ENCODE results near the gene PSMB2. TPM values are rescaled to one million over a fixed set of nuclear protein-coding genes. Genes with fewer than 3 reads are reported as not detected.

PSMB2 gene
- total and polyA plus RNA-seq, 7 experiments from 2014 or later = 20.4 to 93.5 (median 26.2) TPM

GRCh38 chr1:35675773-35676172 lies 34.4 kb upstream of the PSMB2 start:
- intact Hi-C loops (cut with micrococcal nuclease) = no loop called here
- H3K9me3 Mint-ChIP-seq = peaks cover 0 to 2% (median 0%) of the 10 kb centered on the region in 11 donors
- CTCF ChIA-PET = interaction anchor here (1.3 kb wide), 1 partner anchor 9 kb away, joined by 3 read pairs; no protein-coding TSS in a partner anchor
- Histone ChIP-seq H3K27me3 (ENCODE audit: control insufficient read depth in 2 of 2, insufficient read depth in 2 of 2, low read length in 2 of 2) (no peaks in the 10 kb centered on the region), H3K4me1 (ENCODE audit: control insufficient read depth in 2 of 2, insufficient read depth in 2 of 2, low read length in 2 of 2) (no peaks in the 10 kb centered on the region), H3K9me3 (ENCODE audit: control insufficient read depth in 2 of 3, low read length in 3 of 3) (no peaks in the 10 kb centered on the region), H3K27ac (ENCODE audit: low read depth, low read length) (no peak overlapping the region), H3K4me3 (ENCODE audit: low read length) (no peak overlapping the region), H3K36me3 (ENCODE audit: control insufficient read depth in 2 of 3, insufficient read depth in 3 of 3, low read length in 3 of 3) (no peaks in the 10 kb centered on the region)
- H3K4me3 Mint-ChIP-seq = no peak overlapping the region
- ATAC-seq = no peak
- POLR2A ChIA-PET = no interaction called here
- peaks cover 0 to 16% (median 10%) of the 10 kb centered on the region in 5 donors for H3K27me3 Mint-ChIP-seq
- no peaks in the 10 kb centered on the region for H3K36me3 Mint-ChIP-seq
- no peak for DNase-seq
- H3K4me1 Mint-ChIP-seq = peaks cover 0 to 5% (median 0%) of the 10 kb centered on the region in 7 donors
- no peak overlapping the region for H3K27ac Mint-ChIP-seq

DNA sequence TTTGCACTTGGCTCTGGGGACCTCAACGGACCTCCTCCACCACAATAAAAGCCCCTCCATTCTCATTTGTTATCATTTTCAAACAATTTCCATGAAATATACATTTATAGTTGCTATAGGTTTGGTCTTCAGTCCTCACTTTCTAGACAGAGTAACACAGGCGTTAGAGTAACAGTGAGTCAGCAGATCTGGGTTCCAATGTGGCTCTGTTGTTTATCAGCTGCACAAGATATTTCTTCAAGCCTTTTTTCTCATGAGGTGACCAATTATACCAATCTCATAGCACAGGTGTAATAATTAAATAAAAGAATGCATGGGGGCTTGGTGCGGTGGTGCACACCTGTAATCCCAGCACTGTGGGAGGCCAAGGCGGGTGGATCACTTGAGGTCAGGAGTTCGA lies 32.8 kb upstream of the PSMB2 start:
- POLR2A ChIA-PET = no interaction called here
- no peak overlapping the region for H3K4me3 Mint-ChIP-seq
- no peaks in the 10 kb centered on the region for H3K4me1 ChIP-seq (ENCODE audit: control insufficient read depth in 2 of 2, insufficient read depth in 2 of 2, low read length in 2 of 2)
- no peak overlapping the region for H3K27ac Mint-ChIP-seq
- H3K27me3 ChIP-seq (ENCODE audit: control insufficient read depth in 2 of 2, insufficient read depth in 2 of 2, low read length in 2 of 2) = no peaks in the 10 kb centered on the region
- intact Hi-C loops (cut with micrococcal nuclease) = no loop called here
- no peaks in the 10 kb centered on the region for H3K9me3 ChIP-seq (ENCODE audit: control insufficient read depth in 2 of 3, low read length in 3 of 3)
- peaks cover 0 to 21% (median 9%) of the 10 kb centered on the region in 5 donors for H3K27me3 Mint-ChIP-seq
- DNase-seq (no peak), ATAC-seq (no peak)
- H3K9me3 Mint-ChIP-seq = peaks cover 0 to 2% (median 0%) of the 10 kb centered on the region in 11 donors
- CTCF ChIA-PET = no interaction called here
- no peaks in the 10 kb centered on the region for H3K36me3 ChIP-seq (ENCODE audit: control insufficient read depth in 2 of 3, insufficient read depth in 3 of 3, low read length in 3 of 3)
- no peak overlapping the region for H3K4me3 ChIP-seq (ENCODE audit: low read length)
- H3K36me3 Mint-ChIP-seq = no peaks in the 10 kb centered on the region
- no peak overlapping the region for H3K27ac ChIP-seq (ENCODE audit: low read depth, low read length)
- H3K4me1 Mint-ChIP-seq = peaks cover 0 to 5% (median 0%) of the 10 kb centered on the region in 7 donors

DNA sequence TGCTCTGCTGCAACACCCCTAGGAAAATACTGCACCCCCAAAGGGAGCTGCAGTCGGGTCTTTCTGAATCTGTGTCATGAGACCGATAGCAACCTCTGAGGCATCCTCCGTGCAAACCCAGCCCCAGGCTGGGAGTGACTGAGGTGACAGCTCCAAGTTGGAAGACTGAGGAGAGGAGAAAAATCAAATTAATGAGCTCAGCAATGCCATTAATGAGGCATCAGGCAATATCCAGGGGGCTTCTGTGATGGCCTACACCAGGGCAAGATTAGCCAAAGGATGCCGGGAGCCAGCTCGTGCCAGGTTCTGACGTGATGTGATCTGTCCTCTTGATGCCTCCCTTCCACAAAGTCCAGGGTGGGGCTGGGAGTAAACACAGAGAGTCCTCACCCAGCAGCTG lies 30.8 kb upstream of the PSMB2 start:
- CTCF ChIA-PET = no interaction called here

DNA sequence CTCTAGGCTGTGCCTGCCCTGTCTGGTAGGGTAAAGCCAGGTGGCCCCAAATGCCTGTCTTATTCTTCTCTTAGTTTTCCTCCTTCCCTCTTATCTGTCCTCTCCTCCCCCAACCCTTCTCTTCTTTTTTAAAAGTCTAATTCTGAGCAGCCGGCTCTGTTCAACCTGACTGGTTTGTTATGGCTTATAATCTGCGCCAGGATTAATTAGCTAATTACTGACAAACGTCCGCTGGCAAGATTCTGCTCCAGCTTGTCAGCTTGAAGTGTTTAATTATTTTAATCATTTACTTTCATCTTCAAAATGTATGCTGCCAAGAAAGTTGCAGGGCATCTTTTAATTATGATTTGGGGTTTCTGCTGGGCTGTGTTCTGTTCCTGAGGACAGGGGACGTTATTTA lies 27.2 kb upstream of the PSMB2 start:
- Histone ChIP-seq H3K9me3 (ENCODE audit: control insufficient read depth in 2 of 3, low read length in 3 of 3) (no peaks in the 10 kb centered on the region), H3K36me3 (ENCODE audit: control insufficient read depth in 2 of 3, insufficient read depth in 3 of 3, low read length in 3 of 3) (no peaks in the 10 kb centered on the region), H3K4me1 (ENCODE audit: control insufficient read depth in 2 of 2, insufficient read depth in 2 of 2, low read length in 2 of 2) (no peaks in the 10 kb centered on the region), H3K27me3 (ENCODE audit: control insufficient read depth in 2 of 2, insufficient read depth in 2 of 2, low read length in 2 of 2) (no peaks in the 10 kb centered on the region), H3K4me3 (ENCODE audit: low read length) (no peak overlapping the region), H3K27ac (ENCODE audit: low read depth, low read length) (no peak overlapping the region)
- peaks cover 5 to 26% (median 21%) of the 10 kb centered on the region in 5 donors for H3K27me3 Mint-ChIP-seq
- CTCF ChIA-PET = no interaction called here
- no peak overlapping the region for H3K27ac Mint-ChIP-seq
- peaks cover 0 to 5% (median 0%) of the 10 kb centered on the region in 7 donors for H3K4me1 Mint-ChIP-seq
- H3K9me3 Mint-ChIP-seq = no peaks in the 10 kb centered on the region
- no peak overlapping the region for H3K4me3 Mint-ChIP-seq
- no peak for DNase-seq
- intact Hi-C loops (cut with micrococcal nuclease) = no loop called here
- H3K36me3 Mint-ChIP-seq = no peaks in the 10 kb centered on the region
- ATAC-seq = no peak
- POLR2A ChIA-PET = no interaction called here

More for the DNA sequence above, 30.8 kb upstream of the PSMB2 start:
- H3K27ac Mint-ChIP-seq = no peak overlapping the region
- H3K4me3 Mint-ChIP-seq = no peak overlapping the region
- no peaks in the 10 kb centered on the region for H3K4me1 ChIP-seq (ENCODE audit: control insufficient read depth in 2 of 2, insufficient read depth in 2 of 2, low read length in 2 of 2)
- intact Hi-C loops (cut with micrococcal nuclease) = no loop called here
- no peaks in the 10 kb centered on the region for H3K9me3 ChIP-seq (ENCODE audit: control insufficient read depth in 2 of 3, low read length in 3 of 3)
- ATAC-seq (no peak), DNase-seq (no peak)
- no peaks in the 10 kb centered on the region for H3K36me3 ChIP-seq (ENCODE audit: control insufficient read depth in 2 of 3, insufficient read depth in 3 of 3, low read length in 3 of 3)
- H3K27me3 Mint-ChIP-seq = peaks cover 4 to 24% (median 21%) of the 10 kb centered on the region in 5 donors
- H3K4me1 Mint-ChIP-seq = peaks cover 0 to 5% (median 0%) of the 10 kb centered on the region in 7 donors
- H3K9me3 Mint-ChIP-seq = peaks cover 0 to 2% (median 0%) of the 10 kb centered on the region in 11 donors
- no peaks in the 10 kb centered on the region for H3K27me3 ChIP-seq (ENCODE audit: control insufficient read depth in 2 of 2, insufficient read depth in 2 of 2, low read length in 2 of 2)
- POLR2A ChIA-PET = no interaction called here
- H3K27ac ChIP-seq (ENCODE audit: low read depth, low read length) = no peak overlapping the region
- H3K36me3 Mint-ChIP-seq = no peaks in the 10 kb centered on the region
- H3K4me3 ChIP-seq (ENCODE audit: low read length) = no peak overlapping the region

DNA sequence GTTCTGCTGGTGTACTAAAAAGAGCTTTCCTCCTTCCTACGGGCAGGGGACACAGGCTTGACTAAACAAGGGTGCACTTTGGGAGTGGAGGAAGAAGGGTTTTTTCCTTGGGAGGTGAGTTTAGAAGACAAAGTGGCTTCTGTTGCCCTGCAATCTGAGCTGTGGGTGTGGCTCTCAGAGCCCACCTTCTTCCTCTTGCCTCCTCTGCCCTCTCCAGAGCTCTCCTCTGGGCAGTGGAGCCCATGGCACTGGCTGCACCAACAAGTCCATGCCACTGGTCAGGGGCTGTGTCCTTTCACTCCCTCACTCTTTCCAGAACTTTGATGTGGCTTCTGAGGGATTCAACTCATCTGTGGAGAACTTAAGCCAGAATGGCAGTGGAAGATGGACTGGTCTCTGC lies 25.6 kb upstream of the PSMB2 start:
- POLR2A ChIA-PET = no interaction called here

GRCh38 chr1:35666216-35666615 lies 24.9 kb upstream of the PSMB2 start:
- intact Hi-C loops (cut with micrococcal nuclease) = no loop called here
- Histone ChIP-seq H3K27ac (ENCODE audit: low read depth, low read length) (no peak overlapping the region), H3K4me1 (ENCODE audit: control insufficient read depth in 2 of 2, insufficient read depth in 2 of 2, low read length in 2 of 2) (no peaks in the 10 kb centered on the region), H3K4me3 (ENCODE audit: low read length) (no peak overlapping the region), H3K9me3 (ENCODE audit: control insufficient read depth in 2 of 3, low read length in 3 of 3) (no peaks in the 10 kb centered on the region), H3K27me3 (ENCODE audit: control insufficient read depth in 2 of 2, insufficient read depth in 2 of 2, low read length in 2 of 2) (no peaks in the 10 kb centered on the region), H3K36me3 (ENCODE audit: control insufficient read depth in 2 of 3, insufficient read depth in 3 of 3, low read length in 3 of 3) (no peaks in the 10 kb centered on the region)
- Mint-ChIP-seq H3K36me3 (no peaks in the 10 kb centered on the region), H3K4me1 (peaks cover 0 to 4% (median 0%) of the 10 kb centered on the region in 7 donors), H3K27me3 (peaks cover 7 to 26% (median 10%) of the 10 kb centered on the region in 5 donors), H3K9me3 (no peaks in the 10 kb centered on the region), H3K4me3 (no peak overlapping the region), H3K27ac (no peak overlapping the region)
- ATAC-seq (no peak), DNase-seq (no peak)
- POLR2A ChIA-PET = no interaction called here
- CTCF ChIA-PET = interaction anchor here (1.1 kb wide), 1 partner anchor 9 kb away, joined by 3 read pairs; no protein-coding TSS in a partner anchor

More for the DNA sequence above, 25.6 kb upstream of the PSMB2 start:
- H3K36me3 Mint-ChIP-seq = no peaks in the 10 kb centered on the region
- DNase-seq = no peak
- Histone ChIP-seq H3K4me1 (ENCODE audit: control insufficient read depth in 2 of 2, insufficient read depth in 2 of 2, low read length in 2 of 2) (no peaks in the 10 kb centered on the region), H3K27ac (ENCODE audit: low read depth, low read length) (no peak overlapping the region), H3K36me3 (ENCODE audit: control insufficient read depth in 2 of 3, insufficient read depth in 3 of 3, low read length in 3 of 3) (no peaks in the 10 kb centered on the region), H3K27me3 (ENCODE audit: control insufficient read depth in 2 of 2, insufficient read depth in 2 of 2, low read length in 2 of 2) (no peaks in the 10 kb centered on the region), H3K4me3 (ENCODE audit: low read length) (no peak overlapping the region), H3K9me3 (ENCODE audit: control insufficient read depth in 2 of 3, low read length in 3 of 3) (no peaks in the 10 kb centered on the region)
- CTCF ChIA-PET = interaction anchor here (1.1 kb wide), 1 partner anchor 8 kb away, joined by 3 read pairs; no protein-coding TSS in a partner anchor
- no peak overlapping the region for H3K4me3 Mint-ChIP-seq
- peaks cover 8 to 23% (median 11%) of the 10 kb centered on the region in 5 donors for H3K27me3 Mint-ChIP-seq
- H3K27ac Mint-ChIP-seq = no peak overlapping the region
- intact Hi-C loops (cut with micrococcal nuclease) = no loop called here
- no peaks in the 10 kb centered on the region for H3K9me3 Mint-ChIP-seq
- H3K4me1 Mint-ChIP-seq = peaks cover 0 to 5% (median 0%) of the 10 kb centered on the region in 7 donors
- ATAC-seq = no peak

GRCh38 chr1:35663434-35663833 lies 22.1 kb upstream of the PSMB2 start:
- H3K27ac Mint-ChIP-seq = no peak overlapping the region
- Histone ChIP-seq H3K4me3 (ENCODE audit: low read length) (no peak overlapping the region), H3K27ac (ENCODE audit: low read depth, low read length) (no peak overlapping the region), H3K27me3 (ENCODE audit: control insufficient read depth in 2 of 2, insufficient read depth in 2 of 2, low read length in 2 of 2) (no peaks in the 10 kb centered on the region), H3K4me1 (ENCODE audit: control insufficient read depth in 2 of 2, insufficient read depth in 2 of 2, low read length in 2 of 2) (no peaks in the 10 kb centered on the region), H3K36me3 (ENCODE audit: control insufficient read depth in 2 of 3, insufficient read depth in 3 of 3, low read length in 3 of 3) (no peaks in the 10 kb centered on the region), H3K9me3 (ENCODE audit: control insufficient read depth in 2 of 3, low read length in 3 of 3) (no peaks in the 10 kb centered on the region)
- ChIA-PET CTCF (no interaction called here), POLR2A (no interaction called here)
- no peak overlapping the region for H3K4me3 Mint-ChIP-seq
- intact Hi-C loops (cut with micrococcal nuclease) = no loop called here
- peaks cover 0 to 24% (median 12%) of the 10 kb centered on the region in 5 donors for H3K27me3 Mint-ChIP-seq
- no peaks in the 10 kb centered on the region for H3K36me3 Mint-ChIP-seq
- peaks cover 0 to 3% (median 0%) of the 10 kb centered on the region in 11 donors for H3K9me3 Mint-ChIP-seq
- ATAC-seq (no peak), DNase-seq (no peak)
- H3K4me1 Mint-ChIP-seq = peaks cover 0 to 4% (median 0%) of the 10 kb centered on the region in 7 donors
